ENCODE measurements around the gene OR11A1.
"Not testable (repeated sequence)": the region's sequence is repeated elsewhere in the genome, so short reads cannot be mapped to it uniquely, and the experiment has no call there.

Gene OR11A1

GRCh38 chr6:29477923-29478450 is 21.1 kb upstream of the OR11A1 start:
- no peak for DNase-seq

GRCh38 chr6:29474996-29475395 is 18.1 kb upstream of the OR11A1 start:
- no peak for DNase-seq

GRCh38 chr6:29466241-29466640 is 9.4 kb upstream of the OR11A1 start:
- DNase-seq = no peak

- DNase-seq = no peak
These were observed 8.9 kb upstream of the OR11A1 start for GRCh38 chr6:29465801-29466200.

- no peak for DNase-seq
These were observed 8.4 kb upstream of the OR11A1 start for GRCh38 chr6:29465279-29465678.

GRCh38 chr6:29462022-29462421 is 5.2 kb upstream of the OR11A1 start:
- no peak for DNase-seq

- no peak for DNase-seq
These were observed 4.3 kb upstream of the OR11A1 start for GRCh38 chr6:29461021-29461814.

GRCh38 chr6:29451471-29452193 is 5.2 kb downstream of the OR11A1 start:
- no peak for DNase-seq

- DNase-seq = no peak
These were observed 9.2 kb downstream of the OR11A1 start for GRCh38 chr6:29447670-29448069.

GRCh38 chr6:29444031-29444430 is 12.8 kb downstream of the OR11A1 start:
- not testable (repeated sequence) for DNase-seq

GRCh38 chr6:29442719-29443118 is 14.2 kb downstream of the OR11A1 start:
- no peak for DNase-seq

- no peak for DNase-seq
These were observed 17.9 kb downstream of the OR11A1 start, which contains the start of gene OR10C1 for GRCh38 chr6:29439006-29439405. OR10C1 (plus strand) TSS chr6:29439306; CDS start chr6:29440016, 710 bp downstream.

- not testable (repeated sequence) for DNase-seq
These were observed 20.1 kb downstream of the OR11A1 start for GRCh38 chr6:29436730-29437129.

GRCh38 chr6:29426654-29427053 is 30.2 kb downstream of the OR11A1 start:
- DNase-seq = no peak

GRCh38 chr6:29425075-29425474 is 31.8 kb downstream of the OR11A1 start:
- DNase-seq = no peak

- no peak for DNase-seq
These were observed 32.3 kb downstream of the OR11A1 start for GRCh38 chr6:29424575-29424974.

GRCh38 chr6:29424168-29424567 is 32.7 kb downstream of the OR11A1 start:
- DNase-seq = no peak

GRCh38 chr6:29419516-29419915 is 37.4 kb downstream of the OR11A1 start:
- no peak for DNase-seq

- DNase-seq = no peak
These were observed 42.3 kb downstream of the OR11A1 start, which contains the start of gene OR12D1 for GRCh38 chr6:29414588-29414987. OR12D1 (plus strand) TSS chr6:29414928.

GRCh38 chr6:29403801-29404200 is 53.1 kb downstream of the OR11A1 start:
- DNase-seq = no peak

GRCh38 chr6:29399525-29399924 is 57.3 kb downstream of the OR11A1 start:
- DNase-seq = no peak

- no peak for DNase-seq
These were observed 61.5 kb downstream of the OR11A1 start, which contains the start of gene OR12D2 for GRCh38 chr6:29395331-29395730. OR12D2 (plus strand) TSS chr6:29395631; CDS start chr6:29396700, 1,069 bp downstream.

GRCh38 chr6:29388533-29388932 is 68.3 kb downstream of the OR11A1 start:
- DNase-seq = no peak

GRCh38 chr6:29376003-29376402 is 80.9 kb downstream of the OR11A1 start:
- no peak for DNase-seq

All from cortex of kidney (tissue), 1 donor.